Ammon's horn (tissue), 1 donor: ENCODE results near the gene ATXN7L2.
"Not testable (repeated sequence)": the region's sequence is repeated elsewhere in the genome, so short reads cannot be mapped to it uniquely, and the experiment has no call there.

Experiments used
- DNase-seq: peaks from one replicate; pipeline ENCODE4 v3.0.0-alpha.2; 2016; ENCODE audit warnings: low spot score

ATXN7L2 gene

GRCh38 chr1:109483672-109484518, at the start of gene ATXN7L2:
ATXN7L2 (plus strand) TSS chr1:109483905; CDS start chr1:109483954, 49 bp downstream.
- peak; percentile 95 for DNase-seq

GRCh38 chr1:109434484-109434883, 49.2 kb upstream of the ATXN7L2 start:
- DNase-seq = no peak

- DNase-seq = no peak
Observed at GRCh38 chr1:109438798-109439297, 44.9 kb upstream of the ATXN7L2 start.

- no peak for DNase-seq
Observed at GRCh38 chr1:109441069-109441468, 42.6 kb upstream of the ATXN7L2 start.

GRCh38 chr1:109443476-109443875, 40.2 kb upstream of the ATXN7L2 start:
- no peak for DNase-seq

- DNase-seq = no peak
Observed at GRCh38 chr1:109444346-109444745, 39.4 kb upstream of the ATXN7L2 start.

GRCh38 chr1:109445949-109446695, 37.6 kb upstream of the ATXN7L2 start:
- DNase-seq = not testable (repeated sequence)

GRCh38 chr1:109447524-109447923, 36.2 kb upstream of the ATXN7L2 start:
- no peak for DNase-seq

- DNase-seq = no peak
Observed at GRCh38 chr1:109454497-109455133, 29.1 kb upstream of the ATXN7L2 start.

- DNase-seq = no peak
Observed at GRCh38 chr1:109457819-109458218, 25.9 kb upstream of the ATXN7L2 start.

GRCh38 chr1:109466125-109466451, 17.6 kb upstream of the ATXN7L2 start:
- DNase-seq = no peak

- DNase-seq = peak; percentile 47
Observed at GRCh38 chr1:109466452-109467300, 17.0 kb upstream of the ATXN7L2 start, which contains the start of gene SYPL2. SYPL2 (plus strand) TSS chr1:109466546; CDS start chr1:109466844, 298 bp downstream.

- DNase-seq = no peak
Observed at GRCh38 chr1:109467301-109467777, 16.4 kb upstream of the ATXN7L2 start.

- no peak for DNase-seq
Observed at GRCh38 chr1:109468061-109468460, 15.6 kb upstream of the ATXN7L2 start.

- DNase-seq = no peak
Observed at GRCh38 chr1:109468903-109469302, 14.8 kb upstream of the ATXN7L2 start.

- DNase-seq = no peak
Observed at GRCh38 chr1:109470245-109470644, 13.5 kb upstream of the ATXN7L2 start.

GRCh38 chr1:109472779-109473178, 10.9 kb upstream of the ATXN7L2 start:
- DNase-seq = no peak

- DNase-seq = not testable (repeated sequence)
Observed at GRCh38 chr1:109473284-109474057, 10.2 kb upstream of the ATXN7L2 start.

GRCh38 chr1:109474697-109475096, 9.0 kb upstream of the ATXN7L2 start:
- no peak for DNase-seq

GRCh38 chr1:109475261-109475660, 8.4 kb upstream of the ATXN7L2 start:
- DNase-seq = no peak

- no peak for DNase-seq
Observed at GRCh38 chr1:109476825-109477224, 6.9 kb upstream of the ATXN7L2 start.
